ENCODE data around the gene EDEM3.

DNA sequence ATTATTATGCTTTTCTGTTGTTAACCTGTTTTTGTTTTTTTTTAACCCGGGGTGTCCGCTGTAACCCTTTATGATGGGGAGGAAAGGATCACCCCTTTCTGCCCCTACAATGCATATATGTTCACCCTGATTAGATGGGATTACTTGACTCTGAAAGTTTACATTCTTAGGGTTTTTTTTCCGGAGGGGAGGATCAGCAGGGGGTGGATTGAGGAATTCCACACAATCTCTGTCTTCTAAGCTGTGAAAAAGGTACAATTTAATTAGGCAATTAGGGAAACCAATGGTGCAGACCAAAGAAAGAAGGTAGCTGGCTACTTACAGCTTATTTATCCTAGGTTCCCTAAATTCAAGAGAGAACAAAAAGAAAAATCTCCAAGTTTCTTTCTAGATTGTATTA lies 58.3 kb downstream of the EDEM3 start:
- TF ChIP-seq CEBPB (IDR thresholded peaks at IDR 0.05) (no peak), POLR2A (IDR thresholded peaks at IDR 0.05; ENCODE audit: low read length) (no peak)
- TF ChIP-seq, protein P1, sequence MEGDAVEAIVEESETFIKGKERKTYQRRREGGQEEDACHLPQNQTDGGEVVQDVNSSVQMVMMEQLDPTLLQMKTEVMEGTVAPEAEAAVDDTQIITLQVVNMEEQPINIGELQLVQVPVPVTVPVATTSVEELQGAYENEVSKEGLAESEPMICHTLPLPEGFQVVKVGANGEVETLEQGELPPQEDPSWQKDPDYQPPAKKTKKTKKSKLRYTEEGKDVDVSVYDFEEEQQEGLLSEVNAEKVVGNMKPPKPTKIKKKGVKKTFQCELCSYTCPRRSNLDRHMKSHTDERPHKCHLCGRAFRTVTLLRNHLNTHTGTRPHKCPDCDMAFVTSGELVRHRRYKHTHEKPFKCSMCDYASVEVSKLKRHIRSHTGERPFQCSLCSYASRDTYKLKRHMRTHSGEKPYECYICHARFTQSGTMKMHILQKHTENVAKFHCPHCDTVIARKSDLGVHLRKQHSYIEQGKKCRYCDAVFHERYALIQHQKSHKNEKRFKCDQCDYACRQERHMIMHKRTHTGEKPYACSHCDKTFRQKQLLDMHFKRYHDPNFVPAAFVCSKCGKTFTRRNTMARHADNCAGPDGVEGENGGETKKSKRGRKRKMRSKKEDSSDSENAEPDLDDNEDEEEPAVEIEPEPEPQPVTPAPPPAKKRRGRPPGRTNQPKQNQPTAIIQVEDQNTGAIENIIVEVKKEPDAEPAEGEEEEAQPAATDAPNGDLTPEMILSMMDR (IDR thresholded peaks at IDR 0.05), result no peak

All from A549 (cell line).